Lung (tissue), 12 donors: ENCODE results near the gene SLC43A1. TPM values are rescaled to one million over a fixed set of nuclear protein-coding genes. Genes with fewer than 3 reads are reported as not detected.

Experiments
- ATAC-seq: fragments of 200-7000 bp; cut with Tn5 transposase; one replicate; pipeline ENCODE4 v1.9.1; 2020; ENCODE audit warnings: moderate number of reproducible peaks; ENCODE audit not compliant: insufficient read depth, low FRiP score
- DNase-seq, 3 donors: peaks; one replicate each; pipeline ENCODE4 v3.0.0-alpha.2; 2013 to 2017
- H3K27ac ChIP-seq, 2 donors: one replicate each; pipeline ENCODE4 v1.5.1; 2013; ENCODE audit warnings: mild to moderate bottlenecking in 2 of 2, moderate library complexity in 2 of 2, control low read depth in 1 of 2, inconsistent platforms in 1 of 2, low read depth in 1 of 2, low read length in 1 of 2
- H3K27me3 ChIP-seq, 3 donors: one replicate each; pipeline ENCODE4 v1.5.1; 2013; ENCODE audit warnings: low read length in 2 of 3; ENCODE audit not compliant: control insufficient read depth in 3 of 3, insufficient read depth in 3 of 3
- H3K36me3 ChIP-seq, 4 donors: one replicate each; pipeline ENCODE4 v1.5.1; 2013; ENCODE audit warnings: low read length in 4 of 4, mild to moderate bottlenecking in 1 of 4, moderate library complexity in 1 of 4; ENCODE audit not compliant: control insufficient read depth in 4 of 4, insufficient read depth in 4 of 4
- H3K4me1 ChIP-seq, 5 donors: one replicate each; pipeline ENCODE4 v1.5.1; 2013; ENCODE audit warnings: low read length in 5 of 5, mild to moderate bottlenecking in 2 of 5, moderate library complexity in 1 of 5; ENCODE audit not compliant: control insufficient read depth in 5 of 5, insufficient read depth in 5 of 5
- H3K4me3 ChIP-seq: one replicate; pipeline ENCODE4 v1.5.1; 2013; ENCODE audit warnings: mild to moderate bottlenecking, control low read depth, moderate library complexity
- H3K9ac ChIP-seq, 2 donors: one replicate each; pipeline ENCODE4 v1.5.1; 2013; ENCODE audit warnings: low read length in 2 of 2, control low read depth in 1 of 2; ENCODE audit not compliant: insufficient read depth in 1 of 2
- H3K9me3 ChIP-seq, 4 donors: one replicate each; pipeline ENCODE4 v1.5.1; 2013; ENCODE audit warnings: low read length in 3 of 4, mild to moderate bottlenecking in 1 of 4, moderate library complexity in 1 of 4; ENCODE audit not compliant: control insufficient read depth in 4 of 4, insufficient read depth in 3 of 4
- WGBS, 2 donors: extraction: QIAGEN DNeasy Blood & Tissue Kit; methylation state at CpG; one replicate each; pipeline ENCODE4 v1.1.7; 2013; 5-methylcytosine and 5-hydroxymethylcytosine counted together
- polyA plus RNA-seq, 2 donors: library from polyadenylated mRNA; stranded (reverse); fragments of 200-250 nt; gene quantifications; one replicate each; pipeline ENCODE4 v1.2.1, GENCODE V29; 2013
- total RNA-seq, 2 donors: library from RNA; depleted of rRNA in 1 of 2; stranded (reverse); fragments of >200 nt in 1 of 2; gene quantifications; one replicate each; pipeline ENCODE4 v1.2.1, GENCODE V29; 2014 to 2021
- TF ChIP-seq, protein P1 (sequence below): IDR thresholded peaks from 2 replicates; pipeline ENCODE4 v1.5.1; 2012; ENCODE audit warnings: mild to moderate bottlenecking; ENCODE audit errors: control extremely low read depth, extremely low read depth
- donor health status: control.
- donor health status: control.
- donor health status: Bipolar disorder and iron deficiency.
- donor health status: healthy.
- donor health status: DM: yes; HTN: yes; CAD: no.

The SLC43A1 gene
- total and polyA plus RNA-seq, 4 donors = 10.3 to 18.7 (median 16.7) TPM

GRCh38 chr11:57490456-57491248, 24.9 kb downstream of the SLC43A1 start:
- Histone ChIP-seq H3K9ac (no peak overlapping the region), H3K9me3 (no peaks in the 10 kb centered on the region), H3K4me3 (no peak overlapping the region), H3K36me3 (peaks cover 0 to 28% (median 8%) of the 10 kb centered on the region in 4 donors), H3K27me3 (no peaks in the 10 kb centered on the region), H3K4me1 (no peaks in the 10 kb centered on the region), H3K27ac (no peak overlapping the region)
- TF ChIP-seq, protein P1, sequence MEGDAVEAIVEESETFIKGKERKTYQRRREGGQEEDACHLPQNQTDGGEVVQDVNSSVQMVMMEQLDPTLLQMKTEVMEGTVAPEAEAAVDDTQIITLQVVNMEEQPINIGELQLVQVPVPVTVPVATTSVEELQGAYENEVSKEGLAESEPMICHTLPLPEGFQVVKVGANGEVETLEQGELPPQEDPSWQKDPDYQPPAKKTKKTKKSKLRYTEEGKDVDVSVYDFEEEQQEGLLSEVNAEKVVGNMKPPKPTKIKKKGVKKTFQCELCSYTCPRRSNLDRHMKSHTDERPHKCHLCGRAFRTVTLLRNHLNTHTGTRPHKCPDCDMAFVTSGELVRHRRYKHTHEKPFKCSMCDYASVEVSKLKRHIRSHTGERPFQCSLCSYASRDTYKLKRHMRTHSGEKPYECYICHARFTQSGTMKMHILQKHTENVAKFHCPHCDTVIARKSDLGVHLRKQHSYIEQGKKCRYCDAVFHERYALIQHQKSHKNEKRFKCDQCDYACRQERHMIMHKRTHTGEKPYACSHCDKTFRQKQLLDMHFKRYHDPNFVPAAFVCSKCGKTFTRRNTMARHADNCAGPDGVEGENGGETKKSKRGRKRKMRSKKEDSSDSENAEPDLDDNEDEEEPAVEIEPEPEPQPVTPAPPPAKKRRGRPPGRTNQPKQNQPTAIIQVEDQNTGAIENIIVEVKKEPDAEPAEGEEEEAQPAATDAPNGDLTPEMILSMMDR = no peak
- ATAC-seq = no peak
- no peak for DNase-seq
- 93 to 97% methylated on average over 9 of the region's 9 CpGs for WGBS, 2 donors

- no peak overlapping the region for H3K4me3 ChIP-seq
- no peak overlapping the region for H3K27ac ChIP-seq
- ATAC-seq (no peak), DNase-seq (no peak)
- TF ChIP-seq, protein P1 = no peak
- H3K9ac ChIP-seq = no peak overlapping the region
- 71 to 85% methylated on average over 6 of the region's 6 CpGs for WGBS, 2 donors
- peaks cover 0 to 32% (median 7%) of the 10 kb centered on the region in 4 donors for H3K36me3 ChIP-seq
- peaks cover 0 to 5% (median 3%) of the 10 kb centered on the region in 5 donors for H3K4me1 ChIP-seq
- H3K9me3 ChIP-seq = peaks cover 0 to 5% (median 0%) of the 10 kb centered on the region in 4 donors
- peaks cover 0 to 7% (median 6%) of the 10 kb centered on the region in 3 donors for H3K27me3 ChIP-seq
These were observed 27.4 kb downstream of the SLC43A1 start for GRCh38 chr11:57487920-57488659.

GRCh38 chr11:57487021-57487778, 28.3 kb downstream of the SLC43A1 start:
- Histone ChIP-seq H3K9me3 (peaks cover 0 to 5% (median 0%) of the 10 kb centered on the region in 4 donors), H3K4me1 (peaks cover 3 to 12% (median 8%) of the 10 kb centered on the region in 5 donors), H3K27me3 (peaks cover 0 to 7% (median 7%) of the 10 kb centered on the region in 3 donors), H3K9ac (no peak overlapping the region), H3K27ac (no peak overlapping the region), H3K4me3 (no peak overlapping the region), H3K36me3 (peaks cover 0 to 32% (median 7%) of the 10 kb centered on the region in 4 donors)
- no peak for DNase-seq
- no peak for ATAC-seq
- TF ChIP-seq, protein P1 = no peak
- 95 to 96% methylated on average over 15 of the region's 15 CpGs for WGBS, 2 donors
